HG03571 (cell line): ENCODE results near the gene GNAI2.

Experiments used
- ATAC-seq: cut with Tn5 transposase; IDR thresholded peaks from one replicate; pipeline ENCODE4 v1.9.1; 2021; ENCODE audit not compliant: unreplicated experiment

The GNAI2 gene

GRCh38 chr3:50295553-50296431 is 59.8 kb downstream of the GNAI2 start:
- no peak for ATAC-seq

GRCh38 chr3:50296721-50297383 is 60.8 kb downstream of the GNAI2 start:
- ATAC-seq: no peak

DNA sequence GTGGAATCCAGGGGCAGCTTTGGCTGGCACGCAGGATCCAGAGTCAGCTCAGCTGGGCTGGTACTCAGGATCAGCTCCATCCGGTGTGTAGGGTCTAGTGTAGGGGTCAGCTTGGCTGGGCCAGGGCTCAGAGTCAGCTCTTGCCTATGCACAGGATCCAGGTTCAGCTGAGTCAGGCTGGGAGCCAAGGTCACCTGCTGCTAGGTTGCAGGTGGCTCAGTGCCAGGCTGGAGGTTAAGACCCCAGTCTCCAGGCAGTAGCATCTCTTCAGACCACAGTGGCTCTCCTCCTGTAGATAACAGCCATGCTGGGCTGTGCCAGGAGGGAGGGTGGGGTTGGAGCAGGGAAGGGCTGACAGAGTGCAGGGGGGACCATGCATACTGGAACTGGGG is 61.4 kb downstream of the GNAI2 start:
- ATAC-seq: no peak

- no peak for ATAC-seq
Measured at GRCh38 chr3:50297896-50298725, 62.1 kb downstream of the GNAI2 start.

GRCh38 chr3:50298836-50299637 is 63.0 kb downstream of the GNAI2 start, which contains the start of the genes HYAL3 and NAA80:
TSS of gene HYAL3 (minus strand) at chr3:50299405. CDS start at chr3:50295602, 3,803 bp downstream.
TSS of gene NAA80 (minus strand) at chr3:50299405. CDS start at chr3:50297463, 1,942 bp downstream.
- peak; percentile 84 for ATAC-seq

DNA sequence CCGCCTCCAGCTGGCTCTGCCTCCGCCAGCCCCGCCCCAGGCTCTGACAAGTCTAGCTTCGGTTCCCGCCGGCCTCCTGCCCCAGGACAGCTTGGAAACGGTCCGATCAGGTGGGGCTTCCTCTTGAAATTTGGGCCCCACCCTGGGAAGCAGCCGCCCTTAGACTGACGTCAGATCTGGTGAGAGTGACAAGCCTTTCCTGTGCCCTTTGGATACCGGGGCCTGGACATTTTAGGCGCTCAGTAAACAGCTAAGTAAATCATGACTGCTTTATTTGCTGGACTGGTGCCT is 63.6 kb downstream of the GNAI2 start:
- ATAC-seq: no peak

GRCh38 chr3:50299929-50300680 is 64.1 kb downstream of the GNAI2 start:
- ATAC-seq: no peak

GRCh38 chr3:50300681-50301254 is 64.8 kb downstream of the GNAI2 start:
- no peak for ATAC-seq

DNA sequence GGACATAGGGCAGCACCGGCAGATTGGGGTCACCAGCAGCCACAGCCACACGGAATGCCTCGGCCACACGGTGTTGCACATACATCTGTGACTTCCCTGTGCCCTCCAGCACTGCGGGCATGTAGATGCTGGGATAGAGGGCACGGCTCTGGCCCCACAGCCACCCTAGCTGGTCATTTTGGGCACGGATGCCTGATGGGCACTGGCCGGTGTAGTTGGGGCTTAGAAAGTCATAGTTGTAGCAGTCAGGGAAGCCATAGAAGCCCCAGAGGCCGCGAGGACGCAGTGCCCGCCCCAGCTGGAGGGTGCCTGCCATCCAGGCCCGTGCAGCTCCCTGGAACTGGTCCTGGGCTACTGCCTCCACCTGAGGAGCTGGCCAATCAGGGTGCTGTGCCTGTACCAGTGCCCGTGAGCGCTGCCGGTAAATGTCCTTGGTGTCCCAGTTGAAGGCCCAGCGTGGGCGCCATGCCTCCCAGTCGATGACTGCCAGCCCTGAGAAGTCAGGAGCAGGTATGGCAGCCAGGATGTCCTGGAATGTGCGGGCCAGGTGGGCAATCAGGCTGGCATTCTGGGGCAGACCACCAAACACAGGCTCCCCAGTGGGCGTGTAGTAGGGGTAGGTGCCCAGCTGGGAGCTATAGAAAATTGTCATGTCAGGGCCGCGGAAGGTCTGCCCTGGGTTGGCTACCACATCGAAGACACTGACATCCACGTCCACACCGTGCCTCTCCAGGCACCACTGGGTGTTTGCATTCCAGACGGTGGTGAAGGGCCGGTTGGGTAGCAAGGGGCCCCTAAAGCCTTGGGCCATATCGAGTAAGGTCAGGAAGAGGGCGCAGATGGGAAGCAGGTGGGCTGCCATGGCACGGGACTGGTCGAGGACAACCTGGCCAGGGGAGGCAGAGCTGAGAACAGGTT is 66.3 kb downstream of the GNAI2 start:
- ATAC-seq: no peak

DNA sequence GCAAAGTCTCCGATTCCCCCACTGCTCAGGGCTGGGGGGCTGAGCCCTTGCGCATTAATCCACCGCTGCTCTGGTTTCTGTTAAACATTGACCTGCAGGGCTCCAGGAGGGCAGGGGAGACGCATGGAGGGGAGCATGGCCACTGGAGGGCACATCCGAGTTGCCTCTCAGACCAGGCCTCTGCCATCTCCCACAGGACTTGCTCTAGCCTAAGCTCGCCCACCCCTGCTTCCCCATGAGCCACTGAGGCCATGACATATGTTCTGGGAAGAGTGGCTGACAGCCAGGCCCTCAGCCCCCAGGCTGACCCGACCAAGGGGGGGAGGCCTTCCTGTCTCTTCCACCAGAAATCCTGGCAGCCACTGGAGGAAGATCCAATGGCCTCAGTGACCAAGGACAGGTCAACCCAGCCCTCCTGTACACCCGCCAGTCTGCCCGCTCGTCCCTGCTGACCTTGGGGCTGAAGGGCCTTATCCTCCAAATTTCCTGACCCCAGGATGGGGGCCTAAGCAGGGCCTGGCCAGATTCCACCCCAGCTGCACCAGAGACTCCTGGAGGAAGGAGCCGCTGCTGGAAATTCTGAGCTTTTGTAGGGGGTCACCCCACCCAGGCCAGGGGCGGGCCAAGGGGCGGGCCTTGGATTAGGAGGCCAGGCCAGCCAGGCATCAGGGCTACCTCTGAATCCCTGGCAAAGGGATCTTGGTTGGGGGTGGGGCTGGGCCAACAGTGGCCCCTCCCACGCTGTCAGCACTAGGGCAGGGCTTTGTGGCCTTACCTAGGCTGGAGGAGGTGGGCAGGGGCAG is 67.2 kb downstream of the GNAI2 start, which contains the start of gene HYAL1:
HYAL1 (minus strand) TSS at position 562 of the 803 bp plus-strand sequence. CDS start 618 bp downstream, outside the sequence.
- ATAC-seq: no peak

DNA sequence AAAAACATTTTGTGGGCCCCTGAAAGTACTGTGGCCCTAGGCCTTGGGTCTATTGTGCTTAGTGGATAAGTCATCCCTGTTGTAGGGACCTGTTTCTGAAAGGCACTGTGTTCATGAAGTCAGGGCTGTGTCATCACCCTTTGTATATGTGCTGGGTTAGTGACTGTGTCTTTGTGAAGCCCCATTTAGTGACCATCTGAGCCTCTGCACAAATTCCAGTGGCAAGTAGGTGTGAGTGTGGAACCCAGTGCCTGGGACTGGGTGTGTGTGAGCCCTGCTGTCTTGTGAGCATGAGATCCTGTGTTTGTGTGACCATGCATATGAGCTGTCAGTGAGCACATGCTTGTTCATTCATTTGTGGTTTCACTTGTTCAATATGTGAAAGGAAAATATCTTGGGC is 68.6 kb downstream of the GNAI2 start:
- no peak for ATAC-seq
